ENCODE results near the gene CLTCL1.

The CLTCL1 gene

GRCh38 chr22:19152942-19153883 lies 138.3 kb downstream of the CLTCL1 start:
- no peak for TF ChIP-seq CTCF (IDR thresholded peaks at IDR 0.05; ENCODE audit: control insufficient read depth, extremely low read depth, insufficient read depth)

GRCh38 chr22:19151329-19152191 lies 140.0 kb downstream of the CLTCL1 start:
- DNase-seq (ENCODE audit: low read depth), result no peak

More at GRCh38 chr22:19152942-19153883, 138.3 kb downstream of the CLTCL1 start:
- no peak overlapping the region for H3K4me3 ChIP-seq (ENCODE audit: low read depth, low read length)
- no peak for DNase-seq (ENCODE audit: low read depth)

DNA sequence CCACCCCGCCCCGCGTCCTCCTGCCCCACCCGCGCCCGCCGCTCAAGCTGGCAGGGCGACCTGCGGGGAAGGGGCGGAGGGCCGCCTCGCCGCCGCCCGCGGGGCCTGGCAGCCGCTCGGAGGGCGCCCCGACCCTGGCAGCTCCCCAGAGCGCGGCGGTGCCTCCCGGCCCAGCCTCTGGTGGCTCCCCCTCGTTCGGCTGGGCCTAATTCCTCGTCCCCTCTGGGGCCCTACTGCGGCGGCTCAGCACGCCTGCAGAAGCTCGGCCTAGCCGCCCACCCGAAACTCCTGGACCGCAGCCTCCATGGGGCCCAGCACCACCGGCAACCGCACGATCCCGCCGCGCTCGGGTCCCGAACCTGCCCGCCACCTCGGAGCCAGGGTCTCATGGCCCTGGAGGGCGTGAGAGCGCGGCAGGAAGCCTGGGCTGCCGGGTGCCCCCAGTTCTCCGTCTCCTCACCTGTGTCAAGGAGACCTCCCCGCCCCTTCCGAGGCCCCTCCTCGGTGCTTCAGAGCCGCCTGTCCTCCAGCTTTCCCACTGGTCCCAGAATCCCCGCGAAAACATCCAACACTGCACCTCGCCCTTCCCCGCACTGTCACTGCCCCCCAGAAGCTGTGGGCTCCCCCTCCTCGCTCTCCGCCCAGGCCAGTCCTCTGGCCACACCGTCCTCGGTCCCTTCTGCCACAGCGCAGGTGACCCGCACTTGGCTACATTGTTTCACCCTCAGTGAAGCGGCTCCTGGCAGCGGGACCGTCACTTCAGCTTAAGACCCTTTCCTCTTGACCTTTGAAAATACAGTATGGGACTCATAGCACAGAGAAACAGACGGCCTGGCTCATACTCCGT lies 140.8 kb downstream of the CLTCL1 start:
- no peak for TF ChIP-seq CTCF (IDR thresholded peaks at IDR 0.05; ENCODE audit: control insufficient read depth, extremely low read depth, insufficient read depth)
- DNase-seq (ENCODE audit: low read depth), result no peak
- H3K4me3 ChIP-seq (ENCODE audit: low read depth, low read length), result no peak overlapping the region

More at GRCh38 chr22:19151329-19152191, 140.0 kb downstream of the CLTCL1 start:
- H3K4me3 ChIP-seq (ENCODE audit: low read depth, low read length), result no peak overlapping the region
- no peak for TF ChIP-seq CTCF (IDR thresholded peaks at IDR 0.05; ENCODE audit: control insufficient read depth, extremely low read depth, insufficient read depth)

GRCh38 chr22:19149991-19150390 lies 141.5 kb downstream of the CLTCL1 start, which contains the start of gene GSC2:
GSC2 (minus strand) TSS chr22:19150292; CDS start chr22:19150283, 9 bp downstream.
- H3K4me3 ChIP-seq (ENCODE audit: low read depth, low read length), result no peak within 1 kb of the TSS
- no peak for TF ChIP-seq CTCF (IDR thresholded peaks at IDR 0.05; ENCODE audit: control insufficient read depth, extremely low read depth, insufficient read depth)
- DNase-seq (ENCODE audit: low read depth), result no peak

DNA sequence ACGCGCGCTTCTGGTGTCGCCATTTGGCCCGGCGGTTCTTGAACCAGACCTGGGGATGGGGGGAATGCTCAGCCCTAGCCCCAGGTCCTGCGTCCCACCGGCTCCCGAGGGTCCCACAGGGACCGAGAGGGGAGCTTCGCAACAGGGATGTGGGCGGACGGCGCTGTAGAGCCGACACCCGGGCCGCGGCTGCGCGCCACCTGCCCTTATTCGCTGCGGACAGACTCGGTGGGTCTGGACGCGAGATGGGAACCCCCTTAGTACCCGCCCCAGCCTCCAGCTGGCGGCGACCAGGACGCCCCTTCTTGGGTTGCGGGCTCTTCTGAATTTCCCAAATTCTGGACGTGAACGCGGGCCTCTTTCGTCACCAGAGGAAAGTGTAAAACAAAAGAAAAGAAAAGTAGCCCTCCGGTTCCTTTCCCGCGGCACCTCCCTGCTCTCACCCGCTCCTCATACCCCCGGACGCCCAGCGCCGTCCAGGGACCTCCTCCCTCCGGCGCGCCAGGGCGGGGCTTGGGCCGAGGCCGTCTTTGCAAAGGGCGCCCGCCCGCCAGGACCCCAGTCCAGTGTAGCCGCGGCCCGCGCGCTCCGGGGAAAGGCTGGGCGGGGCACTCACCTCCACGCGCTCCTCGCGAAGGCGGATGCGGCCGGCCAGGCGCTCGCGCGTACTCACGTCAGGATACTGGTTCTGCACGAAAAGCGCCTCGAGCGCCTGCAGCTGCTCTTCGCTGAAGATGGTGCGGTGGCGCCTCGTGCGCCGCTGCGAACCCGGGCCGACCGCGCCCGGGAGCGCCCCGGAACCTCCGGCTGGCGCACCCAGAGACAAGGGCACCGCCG lies 142.3 kb downstream of the CLTCL1 start:
- no peak for TF ChIP-seq CTCF (IDR thresholded peaks at IDR 0.05; ENCODE audit: control insufficient read depth, extremely low read depth, insufficient read depth)
- no peak for DNase-seq (ENCODE audit: low read depth)
- H3K4me3 ChIP-seq (ENCODE audit: low read depth, low read length), result no peak overlapping the region

All from LNCaP clone FGC (cell line).